CD4-positive, alpha-beta T cell treated with Interleukin-21 for 1 hour (primary cell): ENCODE measurements around the gene ENDOD1.
A peak's percentile ranks its signal among the peaks of the same experiment; 100 is the strongest.

Experiments
- DNase-seq: peaks from one replicate; pipeline ENCODE4 v3.0.0-alpha.2; 2020

ENDOD1 gene

DNA sequence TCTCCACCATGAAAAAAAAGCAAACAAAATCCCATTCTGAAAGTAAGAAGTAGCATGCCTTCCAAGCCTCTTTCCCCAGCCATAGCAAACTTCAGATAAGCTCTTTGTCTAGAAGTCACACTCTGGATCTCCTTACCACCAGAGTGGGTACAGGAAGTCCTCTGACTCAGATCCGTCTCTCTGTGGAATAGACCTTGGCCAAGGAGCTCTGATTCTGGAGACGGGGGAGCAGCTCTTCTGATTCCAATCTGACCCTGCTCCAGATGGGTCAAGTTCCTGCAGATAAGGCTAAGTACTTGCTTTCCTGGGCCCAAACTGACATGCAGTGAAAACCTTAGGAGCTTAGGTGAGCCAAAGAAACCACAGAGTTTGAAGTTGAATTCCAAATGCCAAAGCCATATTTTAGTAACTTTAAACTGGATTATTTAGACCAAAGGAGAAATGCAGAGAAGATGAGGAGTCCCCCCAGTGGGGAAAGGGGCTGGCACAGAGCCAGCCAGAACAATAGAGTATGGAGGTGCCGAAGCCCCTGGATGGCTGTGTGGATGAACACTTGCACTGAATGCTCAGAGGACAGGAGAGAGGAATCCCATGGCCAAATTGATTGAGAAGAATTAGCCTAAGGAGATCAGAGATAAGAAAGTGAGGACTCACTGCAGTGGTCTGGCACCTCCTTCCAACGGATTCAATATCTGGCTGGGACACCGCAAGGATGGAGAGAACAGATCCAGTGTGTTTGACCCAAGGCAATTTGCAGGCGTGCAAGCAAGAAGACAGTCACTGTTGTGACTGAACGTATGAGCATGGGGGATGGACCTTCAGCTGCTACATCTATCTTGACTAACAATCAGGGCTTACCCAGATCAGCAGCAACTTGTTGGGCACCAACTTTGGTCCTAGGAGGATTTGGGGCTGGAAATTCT is 54.9 kb downstream of the ENDOD1 start:
- no peak for DNase-seq

- DNase-seq = no peak
Measured at GRCh38 chr11:95145430-95146060, 55.9 kb downstream of the ENDOD1 start.

GRCh38 chr11:95147364-95147905 is 57.8 kb downstream of the ENDOD1 start:
- DNase-seq = no peak

DNA sequence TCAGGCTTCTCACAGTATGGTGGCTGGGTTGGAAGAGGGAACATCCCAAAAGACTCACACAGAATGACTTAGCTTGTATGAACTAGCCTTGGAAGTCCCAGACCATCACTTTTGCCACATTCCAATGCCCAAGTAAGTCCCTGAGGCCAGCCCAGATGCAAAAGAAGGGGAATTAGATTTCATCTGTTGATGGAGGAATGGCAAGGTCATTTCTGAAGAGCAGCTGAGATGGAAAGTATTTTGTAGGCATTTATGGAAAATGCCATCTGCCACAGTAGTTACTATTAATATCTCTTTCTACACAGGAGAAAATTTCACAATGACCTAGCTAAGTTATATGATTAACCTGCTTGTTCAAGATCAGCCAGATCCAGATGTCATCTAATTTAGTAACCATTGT is 58.8 kb downstream of the ENDOD1 start:
- no peak for DNase-seq

DNA sequence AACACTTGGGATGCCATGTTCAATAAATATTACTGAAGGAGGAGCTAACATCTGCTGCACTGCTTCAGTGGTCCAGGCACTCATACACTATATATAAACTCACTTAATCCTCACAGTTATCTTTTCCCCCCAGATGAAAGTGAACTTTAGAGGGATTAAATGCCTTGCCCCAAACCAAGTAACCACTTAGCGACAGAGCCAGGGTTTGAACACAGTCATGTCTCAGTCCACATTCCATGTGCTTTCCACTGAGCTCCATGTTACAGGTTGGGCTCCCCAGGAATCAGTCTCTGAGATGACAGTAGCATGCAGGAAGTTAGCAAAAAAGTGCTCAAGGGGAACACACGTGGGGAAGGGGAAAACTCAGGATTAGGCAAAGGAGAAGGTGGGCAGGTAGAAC is 59.3 kb downstream of the ENDOD1 start:
- no peak for DNase-seq

DNA sequence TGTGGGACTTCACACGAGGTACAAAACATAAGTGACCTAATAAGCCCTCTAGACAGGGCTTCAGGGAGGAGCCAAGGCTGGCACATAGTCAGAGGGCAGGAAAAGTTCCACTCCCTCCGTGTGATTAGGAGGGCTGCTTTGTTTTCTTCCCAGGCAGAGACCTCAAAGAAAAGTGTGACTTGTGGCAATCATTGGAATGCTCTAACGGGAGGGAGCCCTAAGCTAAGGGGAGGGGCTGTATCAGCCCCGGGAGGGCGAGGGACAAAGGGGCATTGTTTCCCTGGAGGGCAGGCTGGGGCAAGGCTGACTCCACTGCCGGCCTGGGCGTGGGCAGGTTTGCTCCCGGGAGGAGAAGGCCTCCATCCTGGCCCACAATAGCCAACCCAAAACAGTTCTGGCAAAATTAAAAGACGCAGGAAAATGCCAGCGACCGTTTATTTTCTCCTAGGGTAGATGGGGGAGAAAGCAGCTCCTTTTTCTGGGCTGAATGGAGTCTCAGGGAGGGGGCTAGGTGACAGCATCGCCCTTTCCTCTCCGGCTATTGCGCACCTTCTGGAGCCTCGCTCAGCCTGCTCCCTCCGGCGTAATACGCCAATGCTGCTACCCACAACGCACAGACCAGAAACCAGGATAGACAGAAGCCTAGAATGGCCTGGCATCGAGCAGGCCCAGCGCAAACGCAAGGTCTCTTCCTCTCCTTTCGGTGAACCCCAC is 60.2 kb downstream of the ENDOD1 start:
- no peak for DNase-seq

DNA sequence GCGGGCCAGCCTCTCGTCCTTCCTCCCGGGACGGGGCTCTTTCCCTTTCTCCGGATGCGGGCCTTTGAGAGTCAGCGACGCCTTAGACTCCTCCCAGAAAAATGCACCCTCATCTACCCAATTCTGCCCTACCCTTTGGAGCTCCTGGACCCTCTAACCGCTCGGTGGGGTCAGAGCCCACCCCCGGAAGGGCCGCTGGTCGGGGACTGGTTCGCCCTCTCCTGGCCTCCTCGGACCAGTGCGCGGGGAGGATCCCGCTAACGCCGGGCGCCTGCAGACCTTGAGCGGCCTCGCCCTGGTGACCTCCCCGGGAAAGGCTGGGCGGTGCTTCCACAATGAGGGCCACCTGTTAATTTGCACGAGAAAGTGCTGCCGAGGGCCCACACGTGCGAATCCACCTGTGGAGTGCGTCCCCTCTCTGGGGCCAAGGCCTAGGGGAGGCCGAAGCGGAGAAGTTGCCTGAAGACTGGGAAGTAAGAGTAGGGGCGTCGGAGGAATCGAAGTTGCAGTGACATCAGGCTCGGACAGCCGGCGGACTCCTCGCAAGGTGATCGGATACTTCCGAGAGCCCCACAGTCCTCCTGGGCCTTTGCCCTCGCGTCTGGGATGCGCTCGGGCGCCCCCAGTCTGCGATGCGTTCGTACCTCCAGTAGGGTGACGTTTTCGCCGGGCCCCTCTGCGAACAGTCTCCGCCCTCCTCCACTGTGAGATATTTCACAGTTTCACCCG is 61.5 kb downstream of the ENDOD1 start:
- peak; percentile 94 for DNase-seq

GRCh38 chr11:95152876-95153856 is 63.5 kb downstream of the ENDOD1 start:
- peak; percentile 42 for DNase-seq

- DNase-seq = peak; percentile 17
Measured at GRCh38 chr11:95153857-95154246, 64.2 kb downstream of the ENDOD1 start.

DNA sequence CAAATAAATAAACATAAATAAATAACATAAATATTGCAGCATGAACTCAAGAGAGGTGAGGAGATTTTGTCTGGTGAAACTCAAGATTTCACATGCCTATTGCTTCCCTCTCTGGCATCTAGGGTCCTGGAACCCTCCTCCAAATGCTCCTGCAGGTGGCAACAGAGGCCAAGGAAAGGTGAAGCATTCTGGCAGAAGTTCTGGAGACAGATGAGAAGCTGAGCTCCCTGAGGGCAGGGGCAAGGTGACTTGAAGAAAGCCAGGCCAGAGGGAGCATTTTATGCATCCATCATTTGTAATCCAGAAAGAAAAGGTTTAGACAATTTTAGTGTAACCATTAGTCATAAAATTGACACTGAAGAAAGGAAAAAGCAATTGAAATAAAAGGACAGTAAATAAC is 64.9 kb downstream of the ENDOD1 start:
- DNase-seq = peak; percentile 80

GRCh38 chr11:95155385-95155784 is 65.7 kb downstream of the ENDOD1 start:
- no peak for DNase-seq

DNA sequence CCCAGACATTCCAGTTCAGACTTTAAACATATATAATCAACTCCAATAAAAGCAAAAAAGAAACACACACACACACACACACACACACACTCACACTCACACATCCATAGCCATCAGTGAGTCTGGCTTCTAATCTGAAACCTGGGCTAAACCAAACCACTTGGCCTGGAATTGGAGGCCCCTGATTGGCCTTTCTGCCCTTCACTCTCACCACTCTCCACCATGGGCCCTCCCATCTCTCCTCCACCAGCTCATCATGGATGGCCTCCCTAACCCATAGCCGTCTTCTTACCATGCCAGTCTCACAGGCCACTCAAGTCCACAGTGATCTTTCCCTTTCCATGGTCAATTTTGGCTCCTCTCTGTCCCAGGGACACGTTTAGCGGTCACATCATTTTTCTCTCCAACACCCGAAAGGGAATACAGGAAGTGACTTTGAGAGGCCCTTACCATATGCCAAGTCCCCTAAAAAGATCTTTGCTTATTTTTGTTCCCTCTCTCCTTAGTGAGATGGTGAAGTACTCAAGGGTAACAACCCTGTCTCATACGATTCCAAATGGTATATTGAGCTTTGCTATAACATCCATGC is 66.6 kb downstream of the ENDOD1 start:
- no peak for DNase-seq

DNA sequence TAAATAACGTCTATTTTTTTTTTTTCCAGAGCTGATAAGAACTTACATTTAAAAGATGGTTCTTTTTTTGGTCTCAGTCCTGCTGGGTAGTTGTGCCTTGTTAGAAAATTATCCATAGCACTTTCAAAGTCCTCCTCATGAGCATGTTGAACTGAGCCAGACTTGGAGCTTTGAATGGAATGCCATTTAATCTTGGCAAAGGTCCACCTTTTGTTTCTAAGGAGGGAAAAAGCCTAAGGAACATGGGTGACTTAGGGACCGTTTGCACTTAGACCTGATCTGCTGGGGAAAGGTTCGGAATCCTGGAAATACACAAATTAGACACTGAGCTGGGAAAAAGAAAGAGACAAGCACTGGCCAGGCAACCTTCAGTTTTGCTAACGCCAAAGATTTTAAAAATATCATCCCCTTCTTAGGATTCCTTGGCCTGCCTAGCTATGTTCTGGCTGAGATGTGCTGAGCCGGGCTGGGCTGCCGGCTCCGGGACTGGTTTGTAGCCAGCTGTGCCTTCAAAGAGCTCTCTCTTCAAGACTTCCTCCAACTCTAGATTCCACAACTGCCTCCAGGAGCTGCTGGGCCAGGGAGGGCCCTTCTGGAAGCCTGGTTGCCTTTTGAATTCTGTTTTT is 67.4 kb downstream of the ENDOD1 start:
- no peak for DNase-seq

- peak; percentile 31 for DNase-seq
Measured at GRCh38 chr11:95157824-95158223, 68.2 kb downstream of the ENDOD1 start.

GRCh38 chr11:95161248-95161647 is 71.6 kb downstream of the ENDOD1 start:
- DNase-seq = no peak

GRCh38 chr11:95163106-95163505 is 73.5 kb downstream of the ENDOD1 start:
- DNase-seq = no peak

GRCh38 chr11:95165638-95166037 is 76.0 kb downstream of the ENDOD1 start:
- no peak for DNase-seq

GRCh38 chr11:95166781-95167180 is 77.1 kb downstream of the ENDOD1 start:
- DNase-seq = no peak

- no peak for DNase-seq
Measured at GRCh38 chr11:95170294-95170693, 80.6 kb downstream of the ENDOD1 start.

DNA sequence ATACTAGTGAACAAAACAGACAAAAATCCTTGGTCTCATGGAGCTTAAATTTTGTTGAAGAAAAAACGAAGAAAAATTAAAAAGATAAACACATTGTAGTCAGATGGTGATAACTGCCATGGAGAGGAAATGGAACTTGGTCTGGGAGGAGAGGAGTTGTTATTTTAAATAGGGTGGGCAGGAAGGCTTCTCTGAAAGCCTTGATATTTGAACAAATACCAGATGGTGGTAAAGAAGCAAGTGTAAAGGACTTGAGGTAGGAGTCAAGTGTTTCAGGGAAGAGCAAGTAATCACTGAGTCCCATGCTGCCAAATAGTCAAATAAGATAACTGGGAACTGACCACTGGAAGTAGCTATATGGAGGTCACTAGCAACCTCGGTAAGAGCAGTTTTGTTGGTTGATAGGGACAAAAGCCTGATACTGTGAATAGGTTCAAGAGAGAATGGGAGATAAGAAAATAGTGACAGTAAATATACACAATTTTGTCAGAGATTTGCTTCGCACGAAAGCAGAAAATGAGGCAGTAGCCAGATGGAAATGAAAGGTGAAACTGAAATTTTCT is 86.3 kb downstream of the ENDOD1 start:
- DNase-seq = no peak
